Neural cell (in vitro differentiated cells): Measurements from ENCODE around the gene RERE. TPM values are rescaled to one million over a fixed set of nuclear protein-coding genes. Genes with fewer than 3 reads are reported as not detected.

Source experiments
- H2AFZ ChIP-seq: fragments of 200-600, 300-800 bp; sonication (generic), shearing (Covaris generic); 2 replicates; pipeline ENCODE4 v1.6.0; 2014; ENCODE audit warnings: low read depth, mild to moderate bottlenecking, antibody characterized with exemption, low read length, moderate library complexity
- H3F3A ChIP-seq: fragments of 200-600 bp; shearing (Covaris generic); 2 replicates; pipeline ENCODE4 v1.6.1; 2016; ENCODE audit warnings: mild to moderate bottlenecking, moderate library complexity, mixed read lengths, antibody characterized with exemption, low read length; ENCODE audit not compliant: insufficient read depth, poor library complexity, severe bottlenecking
- H3K27ac ChIP-seq: fragments of 200-600, 300-800 bp; sonication (generic), shearing (Covaris generic); 2 replicates; pipeline ENCODE4 v1.5.1; 2014; ENCODE audit warnings: mild to moderate bottlenecking, low read length, moderate library complexity
- H3K27me3 ChIP-seq: fragments of 300-800, 200-600 bp; sonication (generic), shearing (Covaris generic); 2 replicates; pipeline ENCODE4 v1.6.0; 2014; ENCODE audit warnings: mild to moderate bottlenecking, low read depth, low read length, moderate library complexity; ENCODE audit not compliant: insufficient read depth
- H3K36me3 ChIP-seq: fragments of 300-800, 200-600 bp; sonication (generic), shearing (Covaris generic); 2 replicates; pipeline ENCODE4 v1.5.1; 2014; ENCODE audit warnings: mild to moderate bottlenecking, antibody characterized with exemption, low read length, moderate library complexity; ENCODE audit not compliant: insufficient read depth
- H3K4me2 ChIP-seq: fragments of 300-800, 200-600 bp; sonication (generic), shearing (Covaris generic); 2 replicates; pipeline ENCODE4 v1.6.0; 2014; ENCODE audit warnings: mild to moderate bottlenecking, low read length
- H3K4me3 ChIP-seq: fragments of 300-800, 200-600 bp; sonication (generic), shearing (Covaris generic); 2 replicates; pipeline ENCODE4 v1.5.1; 2014; ENCODE audit warnings: mild to moderate bottlenecking, low read length, moderate library complexity
- H3K79me2 ChIP-seq: fragments of 200-600 bp; shearing (Covaris generic); replicated peaks from 2 replicates; pipeline ENCODE4 v1.6.0; 2014; ENCODE audit warnings: mild to moderate bottlenecking, low read length, moderate library complexity; ENCODE audit not compliant: insufficient read depth
- H3K9ac ChIP-seq: fragments of 300-800, 200-600 bp; sonication (generic), shearing (Covaris generic); 2 replicates; pipeline ENCODE4 v1.6.1; 2016; ENCODE audit warnings: mild to moderate bottlenecking, low read length, mixed read lengths
- H3K9me2 ChIP-seq: fragments of 200-600 bp; shearing (Covaris generic); 2 replicates; pipeline ENCODE4 v1.6.1; 2016; ENCODE audit warnings: mild to moderate bottlenecking, low read length, mixed read lengths; ENCODE audit not compliant: insufficient read depth
- H3K9me3 ChIP-seq: fragments of 200-600, 300-800 bp; sonication (generic), shearing (Covaris generic); 2 replicates; pipeline ENCODE4 v1.6.1; 2016; ENCODE audit warnings: mild to moderate bottlenecking, mixed run types, low read length, moderate library complexity, mixed read lengths
- H4K20me1 ChIP-seq: fragments of 200-600 bp; shearing (Covaris generic); 2 replicates; pipeline ENCODE4 v1.6.1; 2016; ENCODE audit warnings: mild to moderate bottlenecking, mixed run types; ENCODE audit not compliant: insufficient read depth
- EP300 ChIP-seq: fragments of 450-650 bp; conservative IDR thresholded peaks from 2 replicates; pipeline ENCODE4 v1.6.1; 2014; ENCODE audit warnings: antibody characterized with exemption, mild to moderate bottlenecking, moderate library complexity; ENCODE audit not compliant: poor library complexity, severe bottlenecking
- EZH2 ChIP-seq: fragments of 200-600, 300-800 bp; shearing (Covaris generic), sonication (generic); IDR thresholded peaks from 2 replicates; pipeline ENCODE4 v1.6.1; 2014; ENCODE audit warnings: antibody characterized with exemption, low read length, borderline replicate concordance, mild to moderate bottlenecking; ENCODE audit not compliant: insufficient read depth, poor library complexity, severe bottlenecking
- MXI1 ChIP-seq: fragments of 450-650 bp; conservative IDR thresholded peaks from 2 replicates; pipeline ENCODE4 v1.6.1; 2014; ENCODE audit warnings: antibody characterized with exemption, mild to moderate bottlenecking; ENCODE audit not compliant: poor library complexity, severe bottlenecking
- POLR2AphosphoS5 ChIP-seq: IDR thresholded peaks from 2 replicates; pipeline ENCODE4 v1.6.1; 2012
- RAD21 ChIP-seq: fragments of 450-650 bp; conservative IDR thresholded peaks from 2 replicates; pipeline ENCODE4 v1.6.1; 2014; ENCODE audit warnings: antibody characterized with exemption, mild to moderate bottlenecking, moderate library complexity
- SMC3 ChIP-seq: fragments of 450-650 bp; conservative IDR thresholded peaks from 2 replicates; pipeline ENCODE4 v1.6.1; 2014; ENCODE audit warnings: antibody characterized with exemption, mild to moderate bottlenecking, moderate library complexity; ENCODE audit not compliant: poor library complexity
- TAF1 ChIP-seq: IDR thresholded peaks from 2 replicates; pipeline ENCODE4 v1.6.1; 2012; ENCODE audit warnings: low read depth
- polyA plus RNA-seq: library from polyadenylated mRNA; depleted of rRNA; stranded (reverse); fragments of >200 nt; gene quantifications from 2 replicates; pipeline ENCODE4 v1.2.3, GENCODE V29; 2014
- TF ChIP-seq, protein P1 (sequence below): IDR thresholded peaks from 2 replicates; pipeline ENCODE4 v1.6.1; 2012; ENCODE audit warnings: borderline replicate concordance
- TF ChIP-seq, protein P2 (sequence below): fragments of 450-650 bp; IDR thresholded peaks from 2 replicates; pipeline ENCODE4 v1.5.1; 2014; ENCODE audit warnings: antibody characterized with exemption, mild to moderate bottlenecking, moderate library complexity; ENCODE audit not compliant: poor library complexity, severe bottlenecking

The RERE gene
- polyA plus RNA-seq, 1 donor from 2014 or later = 21.0 TPM

- no peak overlapping the region for H3K27ac ChIP-seq
- H3K4me2 ChIP-seq = no peak overlapping the region
- H3K9me2 ChIP-seq = no peaks in the 10 kb centered on the region
- no peaks in the 10 kb centered on the region for H3F3A ChIP-seq
- no peak for TF ChIP-seq POLR2AphosphoS5
- TF ChIP-seq RAD21 = no peak
- TF ChIP-seq, protein P1, sequence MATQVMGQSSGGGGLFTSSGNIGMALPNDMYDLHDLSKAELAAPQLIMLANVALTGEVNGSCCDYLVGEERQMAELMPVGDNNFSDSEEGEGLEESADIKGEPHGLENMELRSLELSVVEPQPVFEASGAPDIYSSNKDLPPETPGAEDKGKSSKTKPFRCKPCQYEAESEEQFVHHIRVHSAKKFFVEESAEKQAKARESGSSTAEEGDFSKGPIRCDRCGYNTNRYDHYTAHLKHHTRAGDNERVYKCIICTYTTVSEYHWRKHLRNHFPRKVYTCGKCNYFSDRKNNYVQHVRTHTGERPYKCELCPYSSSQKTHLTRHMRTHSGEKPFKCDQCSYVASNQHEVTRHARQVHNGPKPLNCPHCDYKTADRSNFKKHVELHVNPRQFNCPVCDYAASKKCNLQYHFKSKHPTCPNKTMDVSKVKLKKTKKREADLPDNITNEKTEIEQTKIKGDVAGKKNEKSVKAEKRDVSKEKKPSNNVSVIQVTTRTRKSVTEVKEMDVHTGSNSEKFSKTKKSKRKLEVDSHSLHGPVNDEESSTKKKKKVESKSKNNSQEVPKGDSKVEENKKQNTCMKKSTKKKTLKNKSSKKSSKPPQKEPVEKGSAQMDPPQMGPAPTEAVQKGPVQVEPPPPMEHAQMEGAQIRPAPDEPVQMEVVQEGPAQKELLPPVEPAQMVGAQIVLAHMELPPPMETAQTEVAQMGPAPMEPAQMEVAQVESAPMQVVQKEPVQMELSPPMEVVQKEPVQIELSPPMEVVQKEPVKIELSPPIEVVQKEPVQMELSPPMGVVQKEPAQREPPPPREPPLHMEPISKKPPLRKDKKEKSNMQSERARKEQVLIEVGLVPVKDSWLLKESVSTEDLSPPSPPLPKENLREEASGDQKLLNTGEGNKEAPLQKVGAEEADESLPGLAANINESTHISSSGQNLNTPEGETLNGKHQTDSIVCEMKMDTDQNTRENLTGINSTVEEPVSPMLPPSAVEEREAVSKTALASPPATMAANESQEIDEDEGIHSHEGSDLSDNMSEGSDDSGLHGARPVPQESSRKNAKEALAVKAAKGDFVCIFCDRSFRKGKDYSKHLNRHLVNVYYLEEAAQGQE = no peak
- TF ChIP-seq TAF1 = no peak
- TF ChIP-seq EP300 = no peak
- no peak for TF ChIP-seq SMC3
- TF ChIP-seq MXI1 = no peak
- no peak for TF ChIP-seq EZH2
- TF ChIP-seq, protein P2, sequence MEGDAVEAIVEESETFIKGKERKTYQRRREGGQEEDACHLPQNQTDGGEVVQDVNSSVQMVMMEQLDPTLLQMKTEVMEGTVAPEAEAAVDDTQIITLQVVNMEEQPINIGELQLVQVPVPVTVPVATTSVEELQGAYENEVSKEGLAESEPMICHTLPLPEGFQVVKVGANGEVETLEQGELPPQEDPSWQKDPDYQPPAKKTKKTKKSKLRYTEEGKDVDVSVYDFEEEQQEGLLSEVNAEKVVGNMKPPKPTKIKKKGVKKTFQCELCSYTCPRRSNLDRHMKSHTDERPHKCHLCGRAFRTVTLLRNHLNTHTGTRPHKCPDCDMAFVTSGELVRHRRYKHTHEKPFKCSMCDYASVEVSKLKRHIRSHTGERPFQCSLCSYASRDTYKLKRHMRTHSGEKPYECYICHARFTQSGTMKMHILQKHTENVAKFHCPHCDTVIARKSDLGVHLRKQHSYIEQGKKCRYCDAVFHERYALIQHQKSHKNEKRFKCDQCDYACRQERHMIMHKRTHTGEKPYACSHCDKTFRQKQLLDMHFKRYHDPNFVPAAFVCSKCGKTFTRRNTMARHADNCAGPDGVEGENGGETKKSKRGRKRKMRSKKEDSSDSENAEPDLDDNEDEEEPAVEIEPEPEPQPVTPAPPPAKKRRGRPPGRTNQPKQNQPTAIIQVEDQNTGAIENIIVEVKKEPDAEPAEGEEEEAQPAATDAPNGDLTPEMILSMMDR = no peak
- no peak overlapping the region for H3K9ac ChIP-seq
- no peaks in the 10 kb centered on the region for H3K36me3 ChIP-seq
- H3K79me2 ChIP-seq = peaks cover 26% of the 10 kb centered on the region
- H3K9me3 ChIP-seq = no peaks in the 10 kb centered on the region
- H2AFZ ChIP-seq = no peak overlapping the region
- H3K4me3 ChIP-seq = no peak overlapping the region
- H3K27me3 ChIP-seq = no peaks in the 10 kb centered on the region
- H4K20me1 ChIP-seq = peaks cover 3% of the 10 kb centered on the region
Measured at GRCh38 chr1:8367571-8368194, 449.8 kb downstream of the RERE start.

GRCh38 chr1:8365661-8366362, 451.6 kb downstream of the RERE start:
- Histone ChIP-seq H3K4me3 (no peak overlapping the region), H3K79me2 (peaks cover 26% of the 10 kb centered on the region), H3K9ac (no peak overlapping the region), H3K4me2 (no peak overlapping the region), H3K27me3 (no peaks in the 10 kb centered on the region), H3K9me2 (no peaks in the 10 kb centered on the region), H3K27ac (no peak overlapping the region), H4K20me1 (peaks cover 4% of the 10 kb centered on the region), H3K36me3 (no peaks in the 10 kb centered on the region), H2AFZ (no peak overlapping the region), H3F3A (no peaks in the 10 kb centered on the region), H3K9me3 (no peaks in the 10 kb centered on the region)
- TF ChIP-seq RAD21 (no peak), EZH2 (no peak), MXI1 (no peak)
- TF ChIP-seq, protein P2 = no peak
